NCI-H226 (cell line): ENCODE results near the gene RIT1.

ENCODE experiments used
- DNase-seq: peaks from one replicate; pipeline ENCODE4 v3.0.0-alpha.2; 2015

RIT1 gene

DNA sequence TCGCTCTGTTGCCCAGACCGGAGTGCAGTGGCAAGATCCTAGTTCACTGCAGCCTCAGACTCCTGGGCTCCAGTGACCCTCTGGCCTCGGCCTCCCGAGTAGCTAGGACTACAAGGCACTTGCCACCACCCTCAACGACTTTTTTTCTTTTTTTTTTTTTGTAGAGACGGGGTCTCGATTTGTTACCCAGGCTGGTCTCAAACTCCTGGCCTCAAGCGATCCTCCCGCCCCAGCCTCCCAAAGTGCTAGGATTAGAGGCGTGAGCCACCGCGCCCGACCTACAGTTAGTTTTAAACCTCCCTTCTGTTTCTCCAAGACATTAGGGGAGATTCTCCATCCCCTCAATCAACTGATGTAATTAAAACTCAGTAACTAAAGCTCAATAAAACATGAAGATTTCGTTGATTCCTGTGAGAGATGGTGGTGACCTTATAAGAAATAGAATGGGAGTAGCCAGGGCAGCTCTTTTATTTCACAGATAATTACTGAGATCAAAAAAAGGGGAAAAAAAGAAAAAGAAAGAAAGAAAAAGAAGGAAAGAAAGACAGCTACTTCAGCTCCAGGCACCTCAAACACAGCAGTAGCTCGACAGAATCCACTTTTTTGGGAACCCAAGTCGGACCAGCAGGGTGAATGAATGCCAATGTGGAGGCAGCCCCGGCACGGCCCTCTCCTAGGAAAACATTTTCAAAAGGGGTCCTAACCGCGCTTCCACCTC is 54.7 kb downstream of the RIT1 start:
- DNase-seq = no peak

DNA sequence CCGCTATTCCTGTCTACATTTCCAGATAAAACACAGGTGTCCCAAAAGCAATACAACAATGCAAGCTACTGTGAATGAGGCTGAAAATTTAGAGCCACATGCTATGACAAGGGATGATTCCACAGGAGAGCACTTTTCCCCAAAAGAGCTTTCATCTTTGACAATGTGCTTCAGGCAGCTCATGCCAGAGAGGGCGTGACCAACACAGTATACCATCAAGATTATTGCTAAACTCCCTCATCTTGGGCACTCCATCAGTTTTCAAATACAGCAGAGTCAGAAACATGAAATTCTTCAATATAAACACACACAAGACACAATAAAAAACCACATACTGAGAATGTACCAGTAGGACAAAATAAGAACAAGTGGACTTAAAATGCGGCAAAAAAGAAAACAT is 60.8 kb downstream of the RIT1 start:
- no peak for DNase-seq

DNA sequence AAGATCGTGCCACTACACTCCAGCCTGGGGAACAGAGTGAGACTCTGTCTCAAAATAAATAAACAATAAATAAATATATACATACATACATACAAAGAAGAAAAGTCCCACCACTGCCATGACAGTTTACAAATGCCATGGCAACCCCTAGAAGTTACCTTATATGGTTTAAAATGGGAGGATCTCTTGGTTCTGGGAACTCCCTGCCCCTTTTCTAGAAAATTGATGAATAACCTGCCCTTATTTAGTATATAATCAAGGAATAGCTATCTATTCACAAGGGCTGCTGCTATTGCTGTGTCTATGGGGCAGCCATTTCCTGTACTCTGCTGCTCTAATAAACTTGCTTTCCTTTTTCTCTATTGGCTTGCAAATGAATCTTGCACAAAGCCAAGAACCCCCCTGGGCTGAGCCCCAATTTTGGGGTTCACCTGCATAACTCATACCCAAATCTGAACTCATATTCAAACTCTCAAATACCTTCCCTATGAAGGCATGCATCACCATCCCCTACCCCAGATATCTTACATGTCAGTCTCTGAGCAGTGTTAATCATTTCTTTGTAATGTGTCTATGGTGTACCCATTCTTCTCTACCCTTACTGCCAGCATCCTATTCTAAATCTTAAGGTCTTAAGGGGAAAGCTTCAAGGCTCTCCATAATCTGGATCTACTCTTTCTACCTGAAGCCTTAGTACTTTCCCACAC is 63.2 kb downstream of the RIT1 start:
- no peak for DNase-seq
